Stimulated activated CD4-positive, alpha-beta T cell treated with anti-CD3 and anti-CD28 coated beads, Interleukin-2, amount 100 ng/mL, for 4 hours (primary cell): ENCODE measurements around the gene C1orf50.
"Not testable (repeated sequence)": the region's sequence is repeated elsewhere in the genome, so short reads cannot be mapped to it uniquely, and the experiment has no call there.

Experiments used
- DNase-seq: peaks from one replicate; pipeline ENCODE4 v3.0.0-alpha.2; 2020; ENCODE audit warnings: low read depth

The C1orf50 gene

GRCh38 chr1:42739753-42740700 is 27.0 kb upstream of the C1orf50 start, which contains the start of gene CLDN19:
CLDN19 (minus strand) TSS chr1:42740236; CDS start chr1:42740063, 173 bp downstream.
- DNase-seq: no peak

DNA sequence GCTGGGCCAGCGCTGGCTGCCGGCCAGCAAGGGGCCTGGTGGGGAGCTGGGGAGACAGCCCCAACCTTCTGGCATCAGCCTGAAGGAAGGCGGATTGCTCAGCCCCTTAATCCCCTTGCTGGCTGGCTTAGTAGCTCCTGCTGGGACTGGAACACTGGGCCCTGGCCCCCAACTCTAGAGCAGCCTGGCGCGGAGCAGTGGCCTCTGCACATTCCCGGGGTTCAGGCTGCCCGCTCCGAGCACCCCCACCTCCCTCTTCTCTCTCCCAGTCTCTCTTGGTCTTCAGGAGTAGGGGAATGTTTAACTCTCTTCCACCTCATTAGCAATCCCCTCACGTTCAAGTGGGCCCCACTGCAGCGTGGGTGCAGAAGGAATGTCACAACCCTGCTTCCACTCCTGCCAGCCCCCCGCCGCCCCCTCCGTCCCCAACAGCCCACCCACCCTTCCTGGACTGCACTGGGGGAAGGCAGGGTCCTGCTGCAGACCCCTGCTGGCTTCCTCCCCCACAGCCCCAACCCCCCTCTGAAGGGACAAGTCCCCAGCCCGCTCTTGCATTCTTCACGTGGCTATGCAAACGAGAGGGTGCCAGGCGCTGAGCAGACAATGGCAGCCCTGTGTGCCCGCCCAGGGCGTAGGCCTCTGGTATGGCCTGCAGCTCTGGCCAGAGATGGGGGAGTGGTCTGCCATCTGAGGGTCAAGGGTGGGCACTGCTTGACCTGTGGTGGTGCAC is 26.0 kb upstream of the C1orf50 start:
- DNase-seq: no peak

DNA sequence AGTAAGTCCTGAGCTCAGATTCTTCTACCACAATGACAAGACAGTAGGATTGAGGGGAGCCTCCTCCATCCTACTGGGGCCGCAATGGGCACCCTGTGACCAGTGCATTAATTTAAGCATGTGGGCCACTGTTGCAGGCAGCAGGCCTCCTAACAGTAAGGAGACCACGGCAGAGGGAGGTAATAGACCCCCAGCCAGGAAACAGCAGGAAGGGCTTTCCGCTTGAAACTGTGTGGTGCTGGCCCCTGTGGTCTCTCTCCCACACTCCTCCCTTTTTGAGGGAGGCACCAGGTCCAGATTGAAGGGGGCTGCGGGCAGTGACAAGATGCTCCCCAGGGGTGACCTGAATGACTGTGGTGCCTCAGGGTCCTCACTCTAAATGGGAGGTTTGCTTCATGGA is 25.3 kb upstream of the C1orf50 start:
- no peak for DNase-seq

GRCh38 chr1:42742141-42742540 is 24.9 kb upstream of the C1orf50 start:
- no peak for DNase-seq

- DNase-seq: no peak
These were observed 24.3 kb upstream of the C1orf50 start for GRCh38 chr1:42742617-42743316.

DNA sequence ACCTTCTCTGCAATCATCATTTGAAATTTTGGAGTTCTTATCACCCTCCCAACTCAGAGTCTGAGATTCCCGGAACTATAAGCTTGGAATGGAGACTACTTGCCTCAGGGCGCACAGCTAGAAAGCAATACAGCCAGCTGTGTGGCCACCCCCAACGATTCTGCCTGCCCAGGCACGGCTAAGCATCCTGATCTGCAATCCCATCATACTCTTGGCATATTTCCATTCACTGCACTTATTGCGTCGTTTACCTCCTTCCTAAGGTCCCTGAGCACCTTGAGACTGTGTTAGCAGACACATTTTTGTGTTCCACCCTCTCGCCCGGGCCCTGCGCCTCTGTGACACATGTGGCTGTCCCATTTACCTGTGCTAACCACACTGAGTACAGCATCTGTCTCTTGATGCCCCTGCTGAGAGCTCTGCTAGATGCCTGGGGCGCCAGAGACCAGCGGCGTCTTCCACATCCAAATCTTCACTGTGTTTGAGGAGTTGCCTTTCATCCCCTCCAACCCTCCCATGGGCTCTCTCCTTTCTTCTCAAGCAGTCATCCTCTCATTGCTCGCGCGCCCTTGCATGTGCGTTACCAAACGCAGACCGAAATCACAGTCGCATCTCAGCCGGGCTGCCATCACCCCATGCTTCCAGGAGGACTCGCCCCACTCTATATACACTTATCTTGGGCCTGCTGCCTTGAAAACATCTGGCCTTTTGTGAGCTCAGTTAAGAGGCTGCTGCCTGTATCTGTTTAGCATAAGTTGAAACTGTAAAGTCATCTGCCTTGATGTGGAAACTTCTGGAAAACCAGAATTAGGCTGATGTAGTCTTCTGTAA is 23.5 kb upstream of the C1orf50 start:
- no peak for DNase-seq

DNA sequence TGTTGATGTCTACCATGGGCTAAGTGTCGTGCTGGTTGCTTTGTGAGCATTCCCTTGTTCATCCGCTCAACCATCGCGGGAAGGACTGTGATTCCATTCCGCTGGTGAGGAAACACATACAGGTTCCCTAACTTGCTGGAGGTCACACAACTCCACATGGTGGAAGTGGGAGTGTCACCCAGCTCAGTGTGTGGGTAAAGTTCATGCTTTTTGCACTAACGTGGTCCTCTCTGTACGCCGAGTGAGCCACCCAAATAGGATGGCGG is 23.0 kb upstream of the C1orf50 start:
- no peak for DNase-seq

DNA sequence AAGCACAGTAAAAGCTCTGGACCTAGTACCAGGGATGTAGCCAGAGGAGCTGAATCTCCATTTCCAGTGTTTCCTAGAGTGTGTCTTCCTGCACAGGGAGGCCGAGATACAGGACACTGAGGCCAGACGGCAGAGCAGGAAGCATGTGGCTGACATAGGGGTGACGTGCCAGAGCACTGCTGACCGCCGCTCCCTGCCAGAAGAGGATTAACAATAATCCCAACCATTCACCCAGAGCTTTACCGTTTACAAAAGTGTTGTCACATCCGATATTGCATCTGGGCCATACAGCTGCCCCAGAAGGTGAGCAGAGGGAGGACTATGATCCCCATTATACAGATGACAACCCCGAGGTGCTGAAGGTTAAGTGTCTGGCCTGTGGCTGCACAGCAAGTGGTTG is 21.2 kb upstream of the C1orf50 start:
- no peak for DNase-seq

- no peak for DNase-seq
These were observed 20.5 kb upstream of the C1orf50 start for GRCh38 chr1:42746436-42747105.

DNA sequence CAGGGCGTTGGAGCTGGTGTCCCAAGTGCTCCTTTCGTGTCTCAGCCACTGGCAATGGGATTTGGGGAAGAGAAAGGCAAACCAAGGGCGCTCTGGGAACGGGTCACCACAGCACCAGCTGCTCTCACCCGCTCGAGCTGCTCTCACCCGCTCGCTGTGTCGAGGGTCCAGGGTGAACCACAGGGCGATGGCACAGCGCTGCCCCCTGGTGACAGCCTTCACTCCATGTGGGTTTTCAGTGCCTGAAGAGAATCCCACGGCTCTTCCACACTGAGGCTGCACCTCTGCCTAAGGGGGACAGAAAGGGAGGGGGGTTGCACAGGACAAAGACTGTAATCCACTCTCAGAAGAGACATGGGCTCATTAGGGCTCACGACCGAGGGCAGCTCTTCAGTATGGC is 19.9 kb upstream of the C1orf50 start:
- peak; percentile 27 for DNase-seq

DNA sequence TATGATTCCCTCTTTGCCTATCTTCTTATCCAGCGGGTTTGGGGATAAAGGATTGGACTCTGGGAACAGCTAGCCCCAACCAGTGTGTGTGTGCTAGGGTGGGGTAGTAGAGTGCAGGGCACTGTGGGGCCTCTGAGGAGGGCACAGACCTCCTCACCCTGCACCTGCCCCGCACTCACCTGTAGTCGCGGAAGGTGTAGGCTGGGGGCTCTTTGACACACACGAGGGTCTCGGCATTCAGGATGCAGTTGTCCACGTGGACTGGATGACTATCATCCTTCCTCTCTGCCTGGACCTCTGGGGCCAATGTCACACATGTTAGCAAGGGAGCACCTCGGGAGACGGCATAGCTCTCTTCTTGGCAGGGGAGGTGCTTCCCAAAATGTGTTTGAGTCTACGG is 19.0 kb upstream of the C1orf50 start:
- DNase-seq: no peak

DNA sequence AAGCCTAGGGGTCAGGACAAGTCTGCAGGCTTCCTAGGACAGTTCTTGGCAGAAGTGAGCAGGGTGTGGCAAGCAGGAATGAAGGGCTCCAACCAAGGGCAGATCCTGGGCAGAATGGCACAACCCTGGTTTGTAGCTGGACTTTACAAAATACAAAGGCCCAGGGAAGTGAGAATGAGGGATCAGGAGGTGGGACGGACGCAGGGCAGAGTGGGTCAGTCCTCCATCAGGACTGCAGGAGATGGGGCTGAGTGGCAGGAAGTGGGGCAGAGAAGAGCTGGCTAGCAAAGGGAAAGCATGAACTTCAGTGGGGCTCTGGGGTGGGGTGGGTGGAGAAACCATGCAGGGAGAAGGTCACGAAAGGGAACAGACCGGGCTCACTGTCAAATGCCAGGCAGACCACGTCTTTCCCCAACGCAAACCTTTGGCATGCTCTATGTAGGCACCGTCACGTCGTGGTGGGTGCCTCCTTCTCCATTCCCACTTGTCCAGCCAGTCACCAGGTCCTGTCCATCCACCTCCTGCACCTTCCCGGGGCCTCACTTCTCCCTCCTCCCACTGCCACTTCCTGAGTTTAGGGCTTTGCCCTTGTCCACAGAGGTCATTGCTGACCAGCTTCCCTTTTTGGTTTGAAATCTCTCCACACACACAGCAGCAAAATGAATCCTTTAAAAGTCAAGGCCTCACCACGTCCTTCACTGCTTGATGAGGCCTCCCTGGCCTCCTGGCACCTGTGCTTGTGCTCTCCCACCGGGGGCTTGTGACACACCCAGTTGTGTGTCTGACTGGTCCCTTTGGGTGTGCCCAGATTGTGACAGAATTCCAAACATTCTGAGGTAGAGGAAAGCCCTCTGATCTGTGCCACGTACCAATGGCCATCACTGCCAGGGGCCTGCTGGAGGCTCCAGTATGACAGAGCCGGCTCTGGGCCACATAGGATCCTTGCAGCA is 18.3 kb upstream of the C1orf50 start:
- no peak for DNase-seq

DNA sequence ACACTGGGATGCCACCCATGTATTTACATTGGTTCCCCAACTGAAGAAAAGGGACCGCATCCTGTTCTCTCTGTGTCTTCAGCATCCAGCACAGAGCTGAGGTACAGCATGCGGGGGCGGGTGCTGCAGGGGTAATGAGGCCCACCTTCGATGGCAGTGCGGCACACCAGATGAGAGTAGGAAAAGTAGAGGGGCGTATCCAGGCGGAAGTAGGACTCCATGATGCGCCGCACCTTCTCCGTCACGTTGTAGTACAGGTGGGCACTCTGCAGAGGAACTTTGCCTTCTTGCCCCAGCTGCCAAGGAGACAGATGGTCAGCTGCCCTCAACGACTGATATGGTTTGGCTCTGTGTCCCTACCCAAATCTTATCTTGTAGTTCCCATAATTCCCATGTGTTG is 17.0 kb upstream of the C1orf50 start:
- no peak for DNase-seq

DNA sequence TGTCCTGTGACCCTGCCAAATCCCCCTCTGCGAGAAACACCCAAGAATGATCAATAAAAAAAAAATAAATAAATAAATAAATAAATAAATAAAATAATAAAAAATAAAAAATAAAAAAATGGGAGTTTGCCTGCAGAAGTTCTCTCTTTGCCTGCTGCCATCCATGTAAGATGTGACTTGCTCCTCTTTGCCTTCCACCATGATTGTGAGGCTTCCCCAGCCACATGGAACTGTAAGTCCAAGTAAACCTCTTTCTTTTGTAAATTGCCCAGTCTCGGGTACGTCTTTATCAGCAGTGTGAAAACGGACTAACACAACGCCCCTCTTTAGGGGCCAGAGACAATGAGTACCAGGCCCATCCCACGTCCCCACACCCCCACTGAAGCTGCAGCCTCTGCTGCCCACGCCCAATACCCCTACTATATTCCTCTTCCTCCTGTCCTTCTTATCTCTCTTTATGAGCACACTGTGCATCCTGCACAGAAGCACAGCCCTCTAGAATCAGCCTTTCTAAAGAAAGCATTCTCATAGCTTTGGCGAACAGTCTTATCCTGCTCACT is 15.5 kb upstream of the C1orf50 start:
- DNase-seq: not testable (repeated sequence)

DNA sequence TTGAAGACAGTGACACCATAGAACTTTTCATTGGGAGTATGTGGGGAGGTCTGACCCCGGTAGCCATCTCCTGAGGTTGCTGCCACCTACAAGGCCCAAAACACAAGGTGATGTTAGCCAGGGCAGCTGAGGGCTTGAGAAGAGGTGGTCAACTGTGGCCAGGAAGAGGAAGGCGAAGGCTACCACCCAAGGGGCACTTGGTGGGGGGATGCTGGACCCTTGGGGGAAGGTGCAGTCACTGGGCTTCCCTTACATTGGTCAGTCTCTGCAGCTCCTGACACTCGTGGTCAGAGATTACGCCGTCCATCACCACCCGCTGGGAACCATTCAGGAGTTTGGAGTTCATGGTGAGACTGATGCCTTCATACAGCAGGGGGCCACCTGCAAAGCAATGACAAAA is 14.8 kb upstream of the C1orf50 start:
- no peak for DNase-seq

DNA sequence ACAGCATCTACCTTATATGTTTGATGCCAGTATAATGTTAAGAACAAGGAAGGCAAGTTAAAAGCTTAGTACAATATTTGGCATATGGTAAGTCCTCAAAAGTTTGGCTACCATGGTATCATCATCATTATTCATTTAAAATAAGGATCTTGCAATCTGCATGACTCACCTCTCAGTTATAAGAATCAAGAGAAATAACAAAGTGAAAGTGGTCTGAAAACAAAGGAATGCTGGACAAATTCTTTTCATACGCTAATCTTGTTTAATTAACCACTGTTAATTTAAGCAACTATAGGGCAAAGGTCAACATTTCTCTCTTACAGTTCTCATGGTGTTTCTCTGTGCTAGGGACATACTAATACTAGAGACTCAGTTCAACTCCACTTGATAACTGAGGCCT is 14.0 kb upstream of the C1orf50 start:
- DNase-seq: no peak

GRCh38 chr1:42756956-42757891 is 9.8 kb upstream of the C1orf50 start:
- no peak for DNase-seq

DNA sequence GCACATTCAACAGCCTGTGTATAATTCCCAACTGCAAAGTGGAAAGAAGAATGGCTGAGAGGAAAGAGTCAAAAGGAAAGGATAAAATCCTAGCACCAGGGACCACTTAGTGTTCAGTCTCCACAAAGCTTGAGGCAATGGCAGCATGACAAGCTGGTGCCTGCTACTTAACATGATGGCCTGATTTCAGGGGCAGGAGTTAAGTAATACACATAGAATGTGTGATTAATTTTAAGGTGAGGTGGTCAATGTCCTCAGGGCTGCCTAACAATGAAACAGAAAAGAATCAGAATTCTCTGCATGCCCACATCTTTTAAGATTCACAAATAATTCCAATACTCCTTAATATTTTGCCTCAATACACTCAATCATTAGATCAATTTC is 9.2 kb upstream of the C1orf50 start:
- no peak for DNase-seq

DNA sequence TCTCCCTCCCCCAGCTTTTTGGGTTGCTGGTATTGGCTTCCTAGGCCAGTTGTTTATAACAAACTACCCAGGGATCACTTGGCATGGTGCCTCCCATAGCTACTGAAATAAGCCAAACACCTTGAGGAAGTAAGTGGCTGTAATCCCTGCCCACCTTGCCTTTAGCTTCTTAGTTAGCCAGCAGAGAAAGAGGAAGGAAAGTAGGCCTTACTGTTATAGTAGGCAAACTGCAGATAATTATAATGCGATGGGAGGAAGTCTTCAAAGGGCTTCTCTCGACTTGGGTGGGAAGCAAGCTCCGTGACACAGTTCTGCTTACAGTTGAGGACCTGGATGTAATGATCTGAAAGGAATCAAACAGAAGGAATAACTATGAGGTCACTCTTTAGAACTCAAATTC is 8.4 kb upstream of the C1orf50 start:
- no peak for DNase-seq
